Measurements from ENCODE around the gene COPS2. TPM values are rescaled to one million over a fixed set of nuclear protein-coding genes. Genes with fewer than 3 reads are reported as not detected.
A peak's percentile ranks its signal among the peaks of the same experiment; 100 is the strongest.

The COPS2 gene
- total and polyA plus RNA-seq, 10 of the 15 experiments (the other 5 are each of a cell fraction or from before 2014, with no cell fraction given), result 31.5 to 115 (median 76.3) TPM

- TF ChIP-seq, protein P1, sequence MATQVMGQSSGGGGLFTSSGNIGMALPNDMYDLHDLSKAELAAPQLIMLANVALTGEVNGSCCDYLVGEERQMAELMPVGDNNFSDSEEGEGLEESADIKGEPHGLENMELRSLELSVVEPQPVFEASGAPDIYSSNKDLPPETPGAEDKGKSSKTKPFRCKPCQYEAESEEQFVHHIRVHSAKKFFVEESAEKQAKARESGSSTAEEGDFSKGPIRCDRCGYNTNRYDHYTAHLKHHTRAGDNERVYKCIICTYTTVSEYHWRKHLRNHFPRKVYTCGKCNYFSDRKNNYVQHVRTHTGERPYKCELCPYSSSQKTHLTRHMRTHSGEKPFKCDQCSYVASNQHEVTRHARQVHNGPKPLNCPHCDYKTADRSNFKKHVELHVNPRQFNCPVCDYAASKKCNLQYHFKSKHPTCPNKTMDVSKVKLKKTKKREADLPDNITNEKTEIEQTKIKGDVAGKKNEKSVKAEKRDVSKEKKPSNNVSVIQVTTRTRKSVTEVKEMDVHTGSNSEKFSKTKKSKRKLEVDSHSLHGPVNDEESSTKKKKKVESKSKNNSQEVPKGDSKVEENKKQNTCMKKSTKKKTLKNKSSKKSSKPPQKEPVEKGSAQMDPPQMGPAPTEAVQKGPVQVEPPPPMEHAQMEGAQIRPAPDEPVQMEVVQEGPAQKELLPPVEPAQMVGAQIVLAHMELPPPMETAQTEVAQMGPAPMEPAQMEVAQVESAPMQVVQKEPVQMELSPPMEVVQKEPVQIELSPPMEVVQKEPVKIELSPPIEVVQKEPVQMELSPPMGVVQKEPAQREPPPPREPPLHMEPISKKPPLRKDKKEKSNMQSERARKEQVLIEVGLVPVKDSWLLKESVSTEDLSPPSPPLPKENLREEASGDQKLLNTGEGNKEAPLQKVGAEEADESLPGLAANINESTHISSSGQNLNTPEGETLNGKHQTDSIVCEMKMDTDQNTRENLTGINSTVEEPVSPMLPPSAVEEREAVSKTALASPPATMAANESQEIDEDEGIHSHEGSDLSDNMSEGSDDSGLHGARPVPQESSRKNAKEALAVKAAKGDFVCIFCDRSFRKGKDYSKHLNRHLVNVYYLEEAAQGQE (IDR thresholded peaks at IDR 0.05; ENCODE audit: low read depth, low read length), result no peak
- no peak for TF ChIP-seq EZH2 (IDR thresholded peaks at IDR 0.05; ENCODE audit: borderline replicate concordance, control insufficient read depth, low read depth, low read length)
- peak; percentile 96; the same call in 1 of the 2 replicates for TF ChIP-seq ZNF207 (IDR thresholded peaks at IDR 0.05; ENCODE audit: borderline replicate concordance)
- no peak for TF ChIP-seq USF1 (IDR thresholded peaks at IDR 0.05; ENCODE audit: borderline replicate concordance, extremely low read length, insufficient read depth, low read depth, low read length)
- peak; percentile 92 for TF ChIP-seq HCFC1 (IDR thresholded peaks at IDR 0.05; ENCODE audit: low read length)
- no peak for TF ChIP-seq EED (IDR thresholded peaks at IDR 0.05; ENCODE audit: low read depth)
- TF ChIP-seq CREM (IDR thresholded peaks at IDR 0.05; ENCODE audit: low read depth), result peak; percentile 87
- peak; percentile 80 for TF ChIP-seq SIX5 (IDR thresholded peaks at IDR 0.05; ENCODE audit: low read depth, low read length, severe bottlenecking)
- no peak for TF ChIP-seq RFX5 (IDR thresholded peaks at IDR 0.05; ENCODE audit: low read depth, low read length)
- no peak for TF ChIP-seq RCOR1 (conservative IDR thresholded peaks at IDR 0.05; ENCODE audit: low read depth, low read length)
- peak; percentile 75; the same call in 1 of the 2 replicates for TF ChIP-seq MEF2A (IDR thresholded peaks at IDR 0.05; ENCODE audit: insufficient read depth, low read depth, low read length)
- no peak for TF ChIP-seq ZNF274 (IDR thresholded peaks at IDR 0.05; ENCODE audit: insufficient read depth, insufficient read length)
- TF ChIP-seq TBL1XR1 (IDR thresholded peaks at IDR 0.05; ENCODE audit: low read depth, low read length), result peak; percentile 75
- TF ChIP-seq PAX8 (IDR thresholded peaks at IDR 0.05), result no peak; the same call in 1 of the 2 replicates
- 0 out of 2 replicates have a peak, but pooled peaks have one; percentile 38 for TF ChIP-seq DPF2 (IDR thresholded peaks at IDR 0.05)
- TF ChIP-seq SUPT20H (IDR thresholded peaks at IDR 0.05; ENCODE audit: borderline replicate concordance, control insufficient read depth, low read depth, low read length), result no peak
- TF ChIP-seq PAX5 (IDR thresholded peaks at IDR 0.05; ENCODE audit: borderline replicate concordance, low read depth, low read length), result no peak
- TF ChIP-seq JUNB (IDR thresholded peaks at IDR 0.05), result no peak
- TF ChIP-seq EGR1 (IDR thresholded peaks at IDR 0.05; ENCODE audit: borderline replicate concordance in 1 of 2, low read depth in 2 of 2, low read length in 2 of 2), result peak; percentile 45 to 62; a peak in 2 of 3 replicates
- TF ChIP-seq FOXK2 (IDR thresholded peaks at IDR 0.05), result no peak
- TF ChIP-seq PML (IDR thresholded peaks at IDR 0.05; ENCODE audit: low read length), result 0 out of 2 replicates have a peak, but pooled peaks have one; percentile 75
- no peak for TF ChIP-seq FOS (IDR thresholded peaks at IDR 0.05; ENCODE audit: borderline replicate concordance, extremely low read depth, insufficient read length)
- no peak for TF ChIP-seq NFXL1 (IDR thresholded peaks at IDR 0.05; ENCODE audit: borderline replicate concordance)
- TF ChIP-seq BRCA1 (IDR thresholded peaks at IDR 0.05; ENCODE audit: low read depth, low read length), result no peak
- TF ChIP-seq JUND (IDR thresholded peaks at IDR 0.05; ENCODE audit: low read depth, low read length), result no peak
Measured at GRCh38 chr15:49155110-49155833, at the start of gene COPS2 (continued).
